Inferior parietal cortex (tissue), 1 donor: ENCODE measurements around the gene MORF4L1.

ENCODE experiments used
- DNase-seq: peaks from one replicate; pipeline ENCODE4 v3.0.0-alpha.2; 2016; ENCODE audit errors: extremely low spot score

Gene MORF4L1

DNA sequence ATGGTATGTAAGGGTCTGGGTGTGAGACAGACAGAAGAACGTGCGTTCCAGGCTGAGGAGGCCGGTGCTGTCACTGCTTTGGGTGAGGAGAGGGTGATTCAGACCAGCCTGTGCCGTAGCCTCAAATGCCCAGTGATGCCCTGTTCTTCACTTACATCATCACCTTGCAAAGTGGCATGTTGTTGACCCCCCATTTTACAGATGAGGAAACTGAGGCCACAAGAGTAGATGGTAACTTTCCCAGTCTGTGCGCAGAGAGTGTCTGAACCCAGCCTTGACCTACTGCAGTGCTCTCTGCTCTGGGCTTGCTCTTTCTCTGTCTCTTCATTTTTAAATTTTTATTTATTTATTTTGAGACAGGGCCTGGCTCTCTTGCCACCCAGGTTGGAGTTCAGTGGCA lies 73.8 kb downstream of the MORF4L1 start:
- no peak for DNase-seq

DNA sequence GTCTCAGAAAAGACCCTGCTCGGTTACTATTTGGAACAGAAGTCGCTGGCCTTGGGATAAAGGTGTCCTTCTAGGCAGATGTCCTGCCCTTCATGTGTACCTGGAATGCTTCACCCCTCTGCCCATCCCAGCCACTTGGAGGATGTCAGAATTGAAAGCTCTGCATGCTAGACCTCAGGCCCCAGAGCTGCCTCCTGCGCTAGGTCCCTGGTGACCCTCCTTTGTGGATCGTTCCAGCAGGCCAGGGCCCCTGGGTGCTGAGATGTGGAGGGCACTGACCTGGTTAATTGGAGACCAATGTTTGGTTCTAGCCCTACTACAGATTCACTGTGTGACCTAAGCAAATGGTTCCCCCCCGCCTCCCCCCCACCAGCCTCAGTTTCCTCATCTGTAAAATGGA lies 74.8 kb downstream of the MORF4L1 start:
- DNase-seq = no peak
